Measurements from ENCODE around the gene HSBP1L1.

DNA sequence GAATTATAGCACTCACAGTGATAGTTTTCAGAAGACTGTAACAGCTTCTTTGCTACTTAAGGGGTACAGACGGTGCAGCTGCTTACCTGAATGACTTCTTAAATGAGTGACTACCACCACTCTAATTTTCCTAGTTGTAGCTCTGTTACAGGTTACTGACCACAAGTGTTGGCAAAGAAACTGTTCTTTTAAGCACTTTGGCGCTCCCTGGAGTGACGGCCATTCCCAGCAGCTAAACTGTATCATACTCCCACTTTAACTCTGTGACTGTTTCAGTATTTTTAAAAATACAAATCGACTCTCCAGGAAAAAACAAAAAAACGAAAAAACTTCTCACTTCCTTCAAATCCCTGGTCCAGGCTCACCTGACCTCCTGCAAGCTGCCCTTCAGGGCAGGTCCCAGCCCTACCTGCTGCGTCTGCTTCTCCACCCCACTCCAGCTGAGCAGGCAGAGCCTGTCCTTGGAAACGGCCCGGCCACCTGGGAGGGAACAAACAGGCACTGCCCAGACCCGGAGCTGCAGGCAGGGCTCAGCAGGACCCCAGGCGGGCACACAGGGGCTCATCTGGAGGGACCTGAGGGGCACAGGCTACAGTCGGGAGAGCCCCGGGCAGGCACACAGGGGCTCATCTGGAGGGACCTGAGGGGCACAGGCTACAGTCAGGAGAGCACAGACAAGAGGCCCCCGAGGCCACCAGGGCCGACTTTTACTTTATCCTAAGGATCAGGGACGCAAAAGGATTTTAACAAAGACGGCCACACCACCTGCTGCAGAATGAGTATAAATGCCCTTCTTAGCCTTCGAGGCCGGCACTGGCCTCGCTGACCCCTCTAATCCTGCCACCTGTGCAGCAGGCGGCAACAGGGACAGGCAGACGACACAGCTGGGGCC, 37.5 kb upstream of the HSBP1L1 start:
- TF ChIP-seq, protein P1, sequence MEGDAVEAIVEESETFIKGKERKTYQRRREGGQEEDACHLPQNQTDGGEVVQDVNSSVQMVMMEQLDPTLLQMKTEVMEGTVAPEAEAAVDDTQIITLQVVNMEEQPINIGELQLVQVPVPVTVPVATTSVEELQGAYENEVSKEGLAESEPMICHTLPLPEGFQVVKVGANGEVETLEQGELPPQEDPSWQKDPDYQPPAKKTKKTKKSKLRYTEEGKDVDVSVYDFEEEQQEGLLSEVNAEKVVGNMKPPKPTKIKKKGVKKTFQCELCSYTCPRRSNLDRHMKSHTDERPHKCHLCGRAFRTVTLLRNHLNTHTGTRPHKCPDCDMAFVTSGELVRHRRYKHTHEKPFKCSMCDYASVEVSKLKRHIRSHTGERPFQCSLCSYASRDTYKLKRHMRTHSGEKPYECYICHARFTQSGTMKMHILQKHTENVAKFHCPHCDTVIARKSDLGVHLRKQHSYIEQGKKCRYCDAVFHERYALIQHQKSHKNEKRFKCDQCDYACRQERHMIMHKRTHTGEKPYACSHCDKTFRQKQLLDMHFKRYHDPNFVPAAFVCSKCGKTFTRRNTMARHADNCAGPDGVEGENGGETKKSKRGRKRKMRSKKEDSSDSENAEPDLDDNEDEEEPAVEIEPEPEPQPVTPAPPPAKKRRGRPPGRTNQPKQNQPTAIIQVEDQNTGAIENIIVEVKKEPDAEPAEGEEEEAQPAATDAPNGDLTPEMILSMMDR (conservative IDR thresholded peaks at IDR 0.05 in 1 of 2, IDR thresholded peaks at IDR 0.05 in 1 of 2; ENCODE audit: low read depth in 1 of 2, low read length in 2 of 2): no peak
- TF ChIP-seq EZH2 (IDR thresholded peaks at IDR 0.05; ENCODE audit: low read length, missing control alignments): no peak

All from fibroblast of lung (primary cell).